ENCODE data around the gene DES.
A peak's percentile ranks its signal among the peaks of the same experiment; 100 is the strongest.
"Not testable (repeated sequence)": the region's sequence is repeated elsewhere in the genome, so short reads cannot be mapped to it uniquely, and the experiment has no call there.

Gene DES

DNA sequence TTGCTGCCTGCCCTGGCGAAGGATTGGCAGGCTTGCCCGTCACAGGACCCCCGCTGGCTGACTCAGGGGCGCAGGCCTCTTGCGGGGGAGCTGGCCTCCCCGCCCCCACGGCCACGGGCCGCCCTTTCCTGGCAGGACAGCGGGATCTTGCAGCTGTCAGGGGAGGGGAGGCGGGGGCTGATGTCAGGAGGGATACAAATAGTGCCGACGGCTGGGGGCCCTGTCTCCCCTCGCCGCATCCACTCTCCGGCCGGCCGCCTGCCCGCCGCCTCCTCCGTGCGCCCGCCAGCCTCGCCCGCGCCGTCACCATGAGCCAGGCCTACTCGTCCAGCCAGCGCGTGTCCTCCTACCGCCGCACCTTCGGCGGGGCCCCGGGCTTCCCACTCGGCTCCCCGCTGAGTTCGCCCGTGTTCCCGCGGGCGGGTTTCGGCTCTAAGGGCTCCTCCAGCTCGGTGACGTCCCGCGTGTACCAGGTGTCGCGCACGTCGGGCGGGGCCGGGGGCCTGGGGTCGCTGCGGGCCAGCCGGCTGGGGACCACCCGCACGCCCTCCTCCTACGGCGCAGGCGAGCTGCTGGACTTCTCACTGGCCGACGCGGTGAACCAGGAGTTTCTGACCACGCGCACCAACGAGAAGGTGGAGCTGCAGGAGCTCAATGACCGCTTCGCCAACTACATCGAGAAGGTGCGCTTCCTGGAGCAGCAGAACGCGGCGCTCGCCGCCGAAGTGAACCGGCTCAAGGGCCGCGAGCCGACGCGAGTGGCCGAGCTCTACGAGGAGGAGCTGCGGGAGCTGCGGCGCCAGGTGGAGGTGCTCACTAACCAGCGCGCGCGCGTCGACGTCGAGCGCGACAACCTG lies at the start of gene DES:
Gene DES, plus strand, starts transcription at position 223 of the 857 bp plus-strand sequence. Its CDS starts 86 bp downstream, at position 309.
- DNase-seq (ENCODE audit: low read depth, low spot score) = no peak

DNA sequence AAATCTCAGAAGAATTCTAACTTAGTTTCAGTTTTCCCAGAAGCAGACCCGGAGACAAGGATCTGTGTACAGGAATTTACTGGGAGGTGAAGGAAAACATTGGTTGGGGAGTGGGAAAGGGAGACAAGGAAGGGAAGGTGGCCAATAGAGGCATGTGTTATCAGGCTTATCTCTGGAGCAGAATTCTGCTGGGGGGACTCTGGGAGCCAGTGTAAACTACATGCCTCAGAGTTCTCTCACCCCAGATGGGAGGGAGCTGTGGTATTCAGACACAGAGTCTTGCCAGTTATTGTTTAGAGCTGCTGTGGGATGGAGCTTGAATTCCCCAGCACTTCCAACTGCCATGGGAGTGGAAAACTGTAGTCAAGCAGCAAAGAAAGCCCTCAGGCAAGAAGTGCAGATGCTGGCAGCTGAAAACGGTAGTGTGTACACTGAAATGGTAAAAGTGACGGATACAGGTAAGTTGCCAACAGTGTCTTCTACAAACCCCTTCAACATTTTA lies 49.4 kb upstream of the DES start:
- DNase-seq (ENCODE audit: low read depth, low spot score) = no peak

DNA sequence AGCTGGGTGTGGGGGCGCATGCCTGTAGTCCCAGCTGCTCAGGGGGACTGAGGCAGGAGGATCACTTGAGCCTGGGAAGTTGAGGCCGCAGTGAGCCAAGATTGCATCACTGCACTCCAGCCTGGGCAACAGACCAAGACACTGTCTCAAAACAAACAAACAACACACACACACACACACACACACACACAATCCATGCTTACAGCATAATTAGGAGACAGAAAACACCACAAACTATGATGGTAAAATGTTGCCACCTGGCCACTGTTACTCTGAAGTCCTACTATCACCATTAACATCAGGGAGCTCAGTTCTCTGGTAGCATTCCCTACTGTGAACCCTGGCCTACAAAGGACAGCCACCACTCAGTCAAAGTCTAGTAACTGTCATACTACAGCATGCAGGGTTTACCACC lies 48.7 kb upstream of the DES start:
- no peak for DNase-seq (ENCODE audit: low read depth, low spot score)

DNA sequence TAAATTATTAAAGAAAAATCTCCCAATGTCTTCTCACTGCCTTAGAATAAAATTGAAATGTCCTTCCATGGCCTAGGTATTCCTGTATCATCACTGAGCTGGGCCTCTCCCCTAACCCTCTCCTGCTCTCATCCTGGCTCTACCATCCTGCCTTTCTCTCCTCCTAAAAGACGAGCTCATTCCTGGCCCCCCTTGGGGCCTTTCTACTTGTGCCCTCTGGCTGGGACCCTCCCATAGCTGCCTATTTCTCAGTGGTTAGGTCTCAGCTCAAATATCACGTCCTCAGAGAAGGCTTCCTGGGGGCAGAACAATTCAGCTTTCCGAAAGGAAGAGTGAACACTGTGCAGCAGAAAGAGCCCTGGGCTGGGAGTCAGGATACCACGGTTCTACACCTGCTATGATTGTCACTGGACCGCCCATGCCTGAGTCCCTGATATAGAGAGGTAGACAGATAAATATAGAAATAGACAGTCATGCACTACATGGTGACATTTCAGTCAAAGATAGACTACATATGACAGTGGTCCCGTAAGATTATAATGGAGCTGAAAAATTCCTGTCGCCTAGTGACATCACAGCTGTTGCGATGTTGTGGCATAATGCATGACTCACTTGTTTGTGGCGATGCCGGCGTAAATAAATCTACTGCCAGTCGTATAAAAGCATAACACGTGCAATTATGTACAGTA lies 39.9 kb upstream of the DES start:
- DNase-seq (ENCODE audit: low read depth, low spot score) = no peak

GRCh38 chr2:219380926-219381325 lies 37.3 kb upstream of the DES start:
- no peak for DNase-seq (ENCODE audit: low read depth, low spot score)

- no peak for DNase-seq (ENCODE audit: low read depth, low spot score)
Observed at GRCh38 chr2:219381448-219381847, 36.7 kb upstream of the DES start.

DNA sequence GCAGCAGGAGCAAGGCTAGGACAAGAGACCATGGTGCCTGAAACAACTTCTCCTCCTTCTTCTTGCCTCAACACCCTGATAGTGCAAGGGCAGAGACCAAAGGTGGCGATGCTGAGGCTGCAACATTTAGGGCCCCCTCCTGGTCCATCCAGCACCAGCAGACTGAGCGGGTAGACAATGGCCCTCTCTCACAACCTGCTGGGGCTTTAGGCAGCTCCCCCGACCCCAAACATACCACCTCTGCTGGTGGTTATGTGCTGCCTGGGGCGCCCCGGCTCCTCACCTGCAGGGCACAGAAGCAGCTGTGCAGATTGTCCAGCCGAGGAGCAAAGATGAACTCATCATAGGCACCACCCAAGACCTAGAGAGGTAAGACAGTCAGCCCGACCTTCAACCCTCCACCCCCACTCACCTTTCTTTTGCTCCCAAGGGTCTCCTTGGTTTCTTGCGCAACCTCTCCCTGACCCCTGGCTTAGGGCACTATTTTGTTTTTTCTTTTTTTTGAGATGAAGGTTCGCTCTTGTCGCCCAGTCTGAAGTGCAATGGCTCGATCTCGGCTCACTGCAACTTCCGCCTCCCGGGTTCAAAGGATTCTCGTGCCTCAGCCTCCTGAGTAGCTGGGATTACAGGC lies 34.0 kb upstream of the DES start:
- DNase-seq (ENCODE audit: low read depth, low spot score) = no peak

GRCh38 chr2:219384859-219385258 lies 33.3 kb upstream of the DES start:
- no peak for DNase-seq (ENCODE audit: low read depth, low spot score)

DNA sequence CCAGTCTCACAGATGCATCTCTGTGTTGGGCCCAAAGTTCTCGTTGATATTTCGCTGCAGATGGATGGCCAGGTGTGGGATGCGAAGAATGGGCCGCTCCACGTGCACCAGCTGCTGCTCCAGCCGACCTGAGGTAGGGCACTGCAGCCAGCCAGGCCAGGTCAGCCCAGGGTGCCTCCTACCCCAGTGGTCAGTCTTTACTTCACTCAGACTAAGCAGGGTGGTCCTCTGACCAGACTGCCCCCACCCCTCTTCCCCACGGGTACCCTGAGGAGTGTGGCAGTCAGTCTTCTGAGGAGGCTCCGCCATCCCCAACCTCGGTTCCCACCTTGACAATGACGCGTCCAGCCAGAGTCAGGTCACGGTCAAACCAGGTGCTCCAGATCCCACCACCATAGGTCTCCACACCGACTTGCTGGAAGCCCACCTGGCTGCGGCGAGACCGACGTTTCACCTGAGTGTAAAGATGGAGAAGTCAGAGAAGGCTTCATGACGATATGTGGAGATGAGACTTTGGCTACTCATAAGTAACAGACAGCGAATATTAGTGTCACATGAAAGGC lies 32.1 kb upstream of the DES start:
- no peak for DNase-seq (ENCODE audit: low read depth, low spot score)

DNA sequence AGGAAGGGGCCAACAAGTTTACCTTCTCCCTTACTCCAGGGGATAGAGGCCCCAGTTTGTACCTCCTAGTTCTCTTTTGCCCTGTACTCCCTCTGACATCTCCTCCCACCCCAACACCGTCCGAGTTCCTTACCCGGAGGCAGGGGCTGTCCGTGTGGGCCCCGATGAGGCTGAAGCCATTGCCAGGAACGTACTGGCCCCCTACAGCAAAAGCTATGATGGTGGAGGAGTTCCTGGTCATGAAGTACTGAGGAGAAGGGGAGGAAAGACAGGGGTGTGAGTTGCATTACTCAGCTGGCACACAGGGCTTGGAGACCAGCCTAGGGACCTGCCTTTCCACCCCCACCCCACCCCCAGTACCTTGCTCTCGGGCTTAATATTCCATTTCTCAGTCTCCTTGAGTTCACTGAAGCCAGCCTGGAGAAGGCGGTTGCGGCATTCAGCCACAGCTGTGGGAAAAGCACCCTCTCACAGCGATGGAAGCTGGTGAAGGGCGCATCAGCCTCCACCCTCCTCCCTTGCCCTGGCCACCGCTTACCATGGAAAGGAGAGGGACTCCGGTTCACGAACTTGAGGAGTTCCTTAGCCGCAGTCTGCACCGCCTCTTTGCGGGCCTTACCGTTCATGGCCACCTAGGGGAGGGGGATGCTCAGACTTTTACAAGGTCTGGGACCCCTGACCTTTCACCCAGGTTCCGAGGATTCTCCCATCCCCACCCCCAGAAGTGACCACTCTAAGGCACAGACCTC lies 31.5 kb upstream of the DES start:
- no peak for DNase-seq (ENCODE audit: low read depth, low spot score)

GRCh38 chr2:219387306-219388120 lies 30.7 kb upstream of the DES start, which contains the start of gene DNPEP:
Gene DNPEP (minus strand): TSS chr2:219387912. CDS start chr2:219387794, 118 bp downstream.
- peak; percentile 52 for DNase-seq (ENCODE audit: low read depth, low spot score)

- DNase-seq (ENCODE audit: low read depth, low spot score) = peak; percentile 82
Observed at GRCh38 chr2:219388121-219388906, 29.9 kb upstream of the DES start.

- DNase-seq (ENCODE audit: low read depth, low spot score) = no peak
Observed at GRCh38 chr2:219388907-219389156, 29.3 kb upstream of the DES start.

DNA sequence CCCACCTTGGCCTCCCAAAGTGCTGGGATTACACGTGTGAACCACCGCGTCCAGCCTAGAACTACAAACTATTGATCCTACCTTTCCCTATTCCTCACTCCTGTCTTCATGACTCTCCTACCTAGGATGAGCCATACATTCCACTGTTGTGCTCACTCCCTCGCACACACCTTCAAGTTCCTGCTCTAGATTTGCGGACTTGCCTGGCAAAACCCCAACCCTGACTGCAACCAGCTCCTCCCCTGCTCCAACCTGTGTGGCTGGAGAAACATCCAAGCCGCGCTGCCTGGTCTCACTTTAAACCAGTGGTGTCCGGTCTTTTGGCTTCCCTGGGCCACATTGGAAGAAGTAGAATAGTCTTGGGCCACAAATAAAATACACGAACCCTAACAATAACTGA lies 25.4 kb upstream of the DES start:
- DNase-seq (ENCODE audit: low read depth, low spot score) = no peak

DNA sequence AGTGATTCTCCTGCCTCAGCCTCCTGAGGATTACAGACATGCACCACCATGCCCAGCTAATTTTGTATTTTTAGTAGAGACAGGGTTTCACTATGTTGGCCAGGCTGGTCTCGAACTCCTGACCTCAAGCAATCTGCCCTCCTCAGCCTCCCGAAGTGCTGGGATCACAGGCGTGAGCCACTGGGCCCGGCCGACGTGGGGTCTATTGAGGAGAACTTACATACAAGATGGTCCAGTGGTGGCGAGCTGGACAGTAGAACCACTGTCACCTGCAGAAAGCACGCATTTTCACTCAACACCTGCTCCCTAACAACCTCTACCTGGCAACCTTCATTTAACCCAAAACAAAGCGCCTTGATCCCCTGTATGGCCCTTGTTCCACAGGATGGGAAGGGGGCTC lies 23.1 kb upstream of the DES start:
- DNase-seq (ENCODE audit: low read depth, low spot score) = not testable (repeated sequence)

DNA sequence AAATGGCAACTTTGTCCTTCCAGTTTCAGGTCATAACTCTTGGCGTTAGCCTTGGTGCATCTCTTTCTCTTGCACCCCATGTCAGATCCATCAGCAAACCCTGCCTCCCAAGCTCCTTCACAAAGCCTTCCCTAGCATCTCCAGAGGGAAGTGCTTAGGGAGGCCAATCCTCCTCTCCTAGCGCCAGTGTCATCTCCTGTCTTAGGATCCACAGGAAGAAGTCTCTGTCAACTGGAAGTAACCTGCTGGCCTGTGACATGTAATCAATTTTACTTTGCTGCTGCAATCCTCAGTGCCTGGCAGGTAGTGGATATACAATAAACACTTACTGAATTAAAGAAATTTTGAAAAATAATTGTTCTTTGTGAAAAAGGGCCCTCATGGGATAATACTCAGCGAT lies 22.6 kb upstream of the DES start:
- DNase-seq (ENCODE audit: low read depth, low spot score) = no peak

- no peak for DNase-seq (ENCODE audit: low read depth, low spot score)
Observed at GRCh38 chr2:219396863-219397457, 21.2 kb upstream of the DES start.

DNA sequence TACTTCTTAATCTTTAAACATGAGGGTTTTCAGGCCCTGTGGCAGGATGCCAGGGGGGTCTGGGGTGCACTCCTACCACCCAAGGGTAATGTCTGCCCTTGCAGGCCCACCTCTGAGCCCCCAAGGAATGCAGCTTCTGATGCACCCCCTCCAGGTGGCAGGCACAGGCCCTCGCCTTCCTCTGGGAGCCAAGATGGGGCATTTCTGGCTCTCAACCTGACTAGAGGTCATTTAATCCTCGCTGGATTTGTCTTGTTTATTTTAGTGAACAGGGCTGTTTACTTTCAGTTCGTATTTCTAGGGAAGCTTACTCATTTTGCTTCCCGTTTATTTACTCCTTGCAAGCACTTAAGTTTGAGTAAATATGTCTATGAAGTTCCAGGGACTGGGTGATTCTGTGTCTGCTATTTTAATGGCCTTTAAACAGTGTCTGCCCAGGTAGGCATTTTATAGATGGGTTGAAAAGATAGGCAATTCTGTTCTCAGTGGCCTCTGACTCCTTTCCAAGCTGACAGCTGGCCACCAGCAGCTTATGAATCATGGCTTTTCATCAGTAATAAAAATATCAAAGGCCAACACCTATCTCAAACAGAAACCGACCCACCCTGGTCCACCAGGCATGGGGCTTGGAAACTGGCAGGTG lies 19.3 kb upstream of the DES start:
- no peak for DNase-seq (ENCODE audit: low read depth, low spot score)
